Measurements from ENCODE around the gene CCL25. TPM values are rescaled to one million over a fixed set of nuclear protein-coding genes. Genes with fewer than 3 reads are reported as not detected.

CCL25 gene
- total and polyA plus RNA-seq, 9 of the 15 experiments (the other 6 are each of a cell fraction or from before 2014, with no cell fraction given) = 0.15 TPM; not detected in 8

GRCh38 chr19:8017808-8018207 lies 34.8 kb upstream of the CCL25 start (continued):
- TF ChIP-seq SP1 (CRISPR knock-in tag; IDR thresholded peaks at IDR 0.05) = no peak
- TF ChIP-seq ZBTB11 (CRISPR knock-in tag; IDR thresholded peaks at IDR 0.05) = no peak
- no peak for TF ChIP-seq ZNF511 (CRISPR knock-in tag; IDR thresholded peaks at IDR 0.05)
- no peak for TF ChIP-seq RBM14 (IDR thresholded peaks at IDR 0.05; ENCODE audit: borderline replicate concordance, insufficient read depth, low read depth, low read length)
- peak; percentile 62; the same call in 1 of the 2 replicates for TF ChIP-seq STAG1 (CRISPR knock-in tag; IDR thresholded peaks at IDR 0.05; ENCODE audit: borderline replicate concordance)
- TF ChIP-seq CTBP1 (IDR thresholded peaks at IDR 0.05; ENCODE audit: borderline replicate concordance) = no peak
- TF ChIP-seq SRSF9 (IDR thresholded peaks at IDR 0.05; ENCODE audit: borderline replicate concordance, low read depth, low read length) = no peak
- no peak for TF ChIP-seq ZNF24 (IDR thresholded peaks at IDR 0.05)
- peak; percentile 57; the same call in 1 of the 2 replicates for TF ChIP-seq ZBTB40 (IDR thresholded peaks at IDR 0.05)
- TF ChIP-seq ZBTB40 (CRISPR knock-in tag; IDR thresholded peaks at IDR 0.05) = peak; percentile 45; the same call in 1 of the 2 replicates
- TF ChIP-seq THRA (IDR thresholded peaks at IDR 0.05) = no peak
- TF ChIP-seq NFIX (CRISPR knock-in tag; IDR thresholded peaks at IDR 0.05; ENCODE audit: low read depth) = no peak
